Measurements from ENCODE around the gene RDX.
"Not testable (repeated sequence)": the region's sequence is repeated elsewhere in the genome, so short reads cannot be mapped to it uniquely, and the experiment has no call there.

Gene RDX

DNA sequence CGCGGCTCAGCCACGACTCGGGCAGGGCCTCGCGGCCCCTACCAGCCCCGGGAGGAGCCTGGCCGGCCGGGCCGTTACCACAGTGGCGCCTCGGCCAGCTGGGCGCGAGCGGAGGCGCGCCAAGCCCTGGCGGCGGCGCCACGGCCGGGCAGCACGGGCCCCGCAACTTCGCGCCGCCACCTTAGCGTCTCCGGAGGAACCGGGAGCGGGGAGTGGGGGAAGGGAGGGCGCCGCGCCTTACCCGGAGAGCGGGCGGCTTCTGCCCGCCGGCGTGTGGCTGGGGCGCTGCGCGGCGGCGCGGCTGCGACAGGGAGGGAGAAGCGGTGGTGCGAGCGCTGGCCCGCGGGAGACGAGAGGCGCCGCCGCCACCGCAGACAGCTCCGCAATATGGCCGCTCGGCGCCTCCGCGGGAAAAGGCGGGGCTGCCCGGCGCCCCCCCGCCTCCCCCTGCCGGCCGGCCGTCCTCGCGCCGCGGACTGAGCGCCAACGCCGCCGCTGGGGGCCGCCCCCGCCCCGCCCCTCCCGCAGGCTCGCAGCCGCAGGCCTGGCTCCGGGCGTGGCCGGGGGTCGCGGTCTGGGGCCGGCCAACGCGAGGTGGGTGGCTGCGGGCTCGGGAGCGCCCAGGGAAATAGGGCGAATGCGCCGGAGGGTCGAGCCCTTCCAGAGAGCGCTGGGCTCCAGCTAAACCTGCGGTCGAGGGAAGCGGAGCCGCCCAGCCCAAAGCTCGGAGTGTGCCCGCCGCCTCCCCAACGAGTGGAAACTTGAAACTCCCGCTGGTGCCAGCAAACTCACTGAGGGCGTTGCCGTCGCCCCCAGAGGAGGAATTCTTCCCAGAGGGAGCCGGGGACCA lies at the start of gene RDX:
Gene RDX (minus strand): TSS at position 389 of the 850 bp plus-strand sequence. CDS start 16,922 bp downstream, outside the sequence.
- DNase-seq (ENCODE audit: low spot score), result peak; percentile 93

GRCh38 chr11:110345743-110346142 lies 49.3 kb upstream of the RDX start:
- DNase-seq (ENCODE audit: low spot score), result no peak

GRCh38 chr11:110340436-110340835 lies 44.0 kb upstream of the RDX start:
- DNase-seq (ENCODE audit: low spot score), result no peak

DNA sequence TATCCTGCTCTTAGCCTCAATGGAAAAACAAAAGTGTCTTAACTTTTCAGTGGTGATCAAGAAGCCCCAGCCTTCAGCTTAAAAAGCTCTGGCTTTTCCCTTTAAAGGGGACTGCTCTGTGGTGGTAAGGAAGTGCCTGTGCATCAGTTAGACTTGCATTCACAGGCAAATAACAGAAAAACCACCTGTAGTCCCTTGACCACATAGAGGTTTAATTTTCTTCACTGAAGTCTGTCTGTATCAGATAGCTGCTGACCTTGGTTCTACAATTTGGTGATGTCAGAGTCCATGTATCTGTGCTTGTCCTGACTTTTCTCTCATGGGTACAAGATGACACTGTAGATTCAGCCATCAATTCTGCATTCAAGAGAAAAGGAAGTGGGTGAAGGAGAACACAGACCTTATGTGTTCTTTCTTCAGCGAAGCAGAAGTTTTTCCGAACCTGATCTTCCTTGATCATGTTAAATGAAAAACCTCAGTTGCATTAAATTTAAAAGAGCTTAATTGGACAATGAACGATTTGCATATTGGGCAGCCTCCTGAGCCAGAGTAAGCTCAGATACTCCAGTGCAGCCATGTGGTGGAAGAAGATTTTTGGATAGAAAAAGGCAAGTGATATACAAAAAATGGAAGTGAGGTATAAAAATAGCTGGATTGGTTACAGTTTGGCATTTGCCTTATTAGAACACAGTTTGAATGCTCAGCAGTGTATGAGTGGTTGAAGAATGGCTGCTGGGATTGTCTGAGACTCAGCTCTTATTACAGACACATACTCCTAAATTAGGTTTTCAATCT lies 43.2 kb upstream of the RDX start:
- DNase-seq (ENCODE audit: low spot score), result no peak

DNA sequence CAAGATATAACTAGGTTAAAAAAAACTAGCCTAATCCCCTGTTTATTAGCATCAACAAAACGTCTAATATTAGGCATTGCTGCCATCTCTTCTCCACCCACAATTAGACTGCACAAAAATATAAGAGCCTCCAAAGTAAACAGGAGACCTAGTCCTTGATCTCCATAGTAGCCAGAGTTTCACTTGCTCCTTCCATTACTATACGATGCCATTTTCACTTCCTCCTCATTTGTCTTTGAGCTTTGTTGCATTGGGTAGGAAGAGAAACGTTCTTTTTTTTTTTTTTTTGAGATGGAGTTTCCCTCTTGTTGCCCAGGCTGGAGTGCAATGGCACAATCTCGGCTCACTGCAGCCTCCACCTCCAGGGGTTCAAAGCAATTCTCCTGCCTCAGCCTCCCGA lies 42.3 kb upstream of the RDX start:
- no peak for DNase-seq (ENCODE audit: low spot score)

- DNase-seq (ENCODE audit: low spot score), result no peak
Measured at GRCh38 chr11:110337570-110338193, 41.3 kb upstream of the RDX start.

GRCh38 chr11:110336054-110336453 lies 39.6 kb upstream of the RDX start:
- no peak for DNase-seq (ENCODE audit: low spot score)

DNA sequence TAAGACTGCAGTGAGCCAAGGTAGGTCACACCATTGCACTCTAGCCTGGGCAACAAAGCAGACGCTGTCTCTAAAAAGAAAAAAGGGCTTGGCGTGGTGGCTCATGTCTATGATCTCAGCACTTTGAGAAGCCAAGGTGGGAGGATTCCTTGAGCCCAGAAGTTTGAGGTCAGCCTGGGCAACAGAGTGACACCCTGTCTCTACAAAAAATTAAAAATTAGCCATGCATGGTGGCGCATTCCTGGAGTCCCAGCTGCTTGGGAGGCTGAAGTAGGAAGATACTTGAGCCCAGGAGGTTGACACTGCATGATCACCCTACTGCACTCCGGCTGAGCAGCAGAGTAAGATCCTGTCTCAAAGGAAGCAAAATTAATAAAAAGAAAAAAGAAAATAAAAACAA lies 38.9 kb upstream of the RDX start:
- DNase-seq (ENCODE audit: low spot score), result no peak

DNA sequence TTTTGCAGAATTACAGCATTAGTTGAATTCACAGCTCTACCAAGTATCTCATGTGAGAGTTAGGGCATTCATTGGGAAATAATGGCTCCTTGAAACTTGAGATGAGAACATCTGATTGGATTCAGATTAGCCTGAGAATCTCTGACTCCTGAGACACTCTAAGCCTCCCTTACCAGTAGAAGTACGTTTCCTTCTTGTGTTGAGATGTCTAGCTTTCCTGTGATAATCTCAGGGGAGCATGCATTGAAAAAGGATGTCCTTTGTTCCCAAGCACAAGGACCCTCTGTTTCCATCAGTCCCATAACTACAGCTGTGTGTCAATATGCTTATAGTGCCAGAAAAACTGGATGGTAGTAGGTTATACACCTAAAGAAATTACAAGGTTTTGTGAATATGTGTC lies 35.2 kb upstream of the RDX start:
- no peak for DNase-seq (ENCODE audit: low spot score)

- no peak for DNase-seq (ENCODE audit: low spot score)
Measured at GRCh38 chr11:110329445-110329844, 33.0 kb upstream of the RDX start.

- DNase-seq (ENCODE audit: low spot score), result no peak
Measured at GRCh38 chr11:110327508-110327907, 31.1 kb upstream of the RDX start.

- no peak for DNase-seq (ENCODE audit: low spot score)
Measured at GRCh38 chr11:110323786-110324185, 27.4 kb upstream of the RDX start.

DNA sequence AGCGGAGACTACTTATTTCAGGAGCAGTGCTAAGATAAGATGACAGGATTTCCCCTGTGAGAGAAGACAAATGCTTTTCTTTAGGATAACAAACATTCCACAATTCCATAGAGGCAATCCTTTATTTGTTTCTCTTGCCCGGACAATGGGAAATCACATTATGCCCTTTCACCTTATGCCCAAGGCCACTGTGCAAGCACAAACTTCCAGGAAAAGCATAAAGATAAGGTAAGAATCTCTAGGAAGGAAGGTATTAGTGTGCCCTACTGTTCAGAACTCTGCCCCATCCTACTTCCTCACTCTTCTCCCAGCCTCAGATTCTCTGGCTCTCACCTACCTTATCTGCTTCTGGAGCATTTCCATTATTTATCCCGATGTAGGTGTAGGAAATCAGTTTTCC lies 23.1 kb upstream of the RDX start:
- no peak for DNase-seq (ENCODE audit: low spot score)

DNA sequence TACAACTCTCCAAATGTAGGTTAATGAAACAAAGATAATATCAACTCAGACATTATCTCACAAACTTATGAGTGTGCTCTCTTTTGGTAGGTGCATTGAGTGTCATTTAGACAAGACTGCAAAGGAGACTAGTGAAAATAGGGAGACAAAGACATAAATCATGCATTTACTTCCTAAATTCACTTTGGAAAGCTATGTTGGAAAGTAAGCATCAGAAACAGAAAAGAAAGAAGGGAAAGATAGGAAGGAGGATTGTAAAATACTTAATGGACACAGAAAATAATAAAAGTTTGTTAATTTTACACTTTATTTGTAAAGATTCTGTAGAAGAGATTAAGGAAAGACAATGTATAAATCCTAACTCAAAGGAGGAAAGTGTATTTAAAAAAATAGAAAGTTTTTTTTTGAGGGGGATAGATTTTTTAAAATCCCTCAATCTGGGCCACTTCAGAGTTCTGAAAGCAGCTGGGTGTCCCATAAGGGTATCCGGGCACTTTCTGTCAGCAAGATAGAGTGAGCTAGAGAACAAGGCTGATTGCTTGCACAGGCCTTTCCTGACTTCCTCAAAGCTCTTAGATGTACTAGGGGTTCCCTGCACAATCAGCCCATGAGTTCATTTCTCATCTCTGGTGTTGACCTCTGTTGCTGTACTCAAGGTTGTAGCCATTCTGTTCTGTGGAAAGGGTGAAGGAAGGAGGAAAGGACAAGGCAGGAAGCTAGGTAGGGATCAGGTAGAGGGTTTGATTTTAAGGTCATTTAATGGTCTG lies 22.4 kb upstream of the RDX start:
- DNase-seq (ENCODE audit: low spot score), result no peak

DNA sequence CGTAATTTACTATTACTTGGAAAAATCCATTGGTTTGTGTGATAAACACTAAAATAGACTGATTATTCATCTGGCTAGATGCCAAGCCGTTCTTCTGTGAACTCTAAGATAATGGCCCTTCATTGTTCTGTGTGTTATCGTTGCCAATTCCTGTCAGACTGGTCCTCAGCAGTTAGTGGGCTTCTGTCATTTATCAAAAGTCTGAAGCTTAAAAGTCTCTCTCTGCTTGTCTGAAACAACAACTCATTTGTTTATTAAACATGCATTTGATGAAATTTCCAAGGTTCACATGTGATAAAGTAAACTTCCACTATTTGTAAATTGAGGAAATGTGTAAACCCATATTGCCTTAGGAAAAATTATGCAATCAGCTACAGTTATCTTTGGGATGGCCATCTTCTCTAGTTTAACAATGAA lies 21.1 kb upstream of the RDX start:
- DNase-seq (ENCODE audit: low spot score), result no peak

- DNase-seq (ENCODE audit: low spot score), result no peak
Measured at GRCh38 chr11:110314366-110315095, 18.1 kb upstream of the RDX start.

DNA sequence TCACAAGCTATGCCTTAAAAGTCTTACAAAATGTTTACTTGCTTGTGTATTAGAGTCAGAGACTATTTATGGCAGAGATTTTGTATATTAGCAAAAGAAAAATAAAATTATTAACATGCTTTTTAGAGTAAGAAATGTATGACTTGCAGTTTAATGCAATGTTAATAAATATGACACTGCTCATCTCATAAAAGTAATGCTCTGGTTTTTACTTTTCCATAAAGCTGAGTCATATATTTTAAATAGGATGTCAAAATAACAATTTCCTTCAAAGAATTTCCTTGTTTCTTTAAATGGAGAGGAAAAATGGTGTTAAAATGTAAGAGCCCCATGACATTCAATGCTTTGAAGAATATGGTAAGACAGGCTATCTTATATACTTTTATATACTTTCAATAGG lies 16.3 kb upstream of the RDX start:
- no peak for DNase-seq (ENCODE audit: low spot score)

DNA sequence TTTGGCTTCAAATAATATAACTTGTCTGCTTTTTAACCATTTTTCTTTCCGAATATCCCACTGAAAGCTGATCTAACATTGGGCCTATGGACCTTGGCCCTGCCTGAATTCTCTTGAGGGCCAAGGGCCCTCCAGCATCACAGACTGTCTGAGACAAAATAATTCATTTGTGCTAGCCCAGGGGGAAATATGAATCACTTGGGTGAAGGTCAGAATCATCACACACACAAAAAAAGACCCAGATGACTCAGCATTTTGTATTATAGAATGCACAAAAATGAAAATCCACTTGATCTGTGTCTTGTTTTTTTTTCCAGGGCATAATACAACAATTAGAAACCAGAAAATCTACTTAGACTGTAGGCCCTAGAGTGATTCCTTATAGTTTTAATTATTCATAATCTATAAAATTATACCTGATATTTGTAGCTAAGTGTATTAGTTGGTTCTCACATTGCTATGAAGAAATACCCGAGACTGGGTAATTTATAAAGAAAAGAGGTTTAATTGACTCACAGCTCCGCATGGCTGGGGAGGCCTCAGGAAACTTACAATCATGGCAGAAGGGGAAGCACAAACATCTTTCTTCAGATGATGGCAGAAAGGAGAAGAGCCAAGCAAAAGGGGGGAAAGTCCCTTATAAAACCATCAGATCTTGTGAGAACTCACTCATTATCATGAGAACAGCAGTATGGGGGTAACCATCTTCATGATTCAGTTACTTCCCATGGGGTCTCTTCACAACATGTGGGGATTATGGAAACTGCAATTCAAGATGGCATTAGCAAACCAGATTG lies 15.6 kb upstream of the RDX start:
- no peak for DNase-seq (ENCODE audit: low spot score)

DNA sequence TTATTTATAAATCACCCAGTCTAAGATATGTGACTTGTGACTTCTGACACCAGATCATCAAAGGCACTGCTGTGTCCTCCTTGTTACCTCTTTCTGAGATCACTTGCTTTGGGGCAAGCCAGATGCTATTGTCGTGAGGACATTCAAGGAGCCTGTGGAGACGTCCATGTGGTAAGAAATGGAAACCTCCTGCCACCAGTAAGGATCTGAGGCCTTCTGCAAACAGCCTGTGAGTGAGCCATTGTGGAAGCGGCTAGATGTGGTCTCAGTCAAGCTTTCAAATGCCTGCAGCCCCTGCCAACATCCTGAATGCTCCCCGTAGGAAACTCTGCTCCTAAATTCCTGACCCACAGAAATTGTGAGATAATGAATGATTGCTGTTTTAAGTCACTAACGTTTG lies 11.7 kb upstream of the RDX start:
- no peak for DNase-seq (ENCODE audit: low spot score)

- not testable (repeated sequence) for DNase-seq (ENCODE audit: low spot score)
Measured at GRCh38 chr11:110306019-110306388, 9.6 kb upstream of the RDX start.

All from D341Med (cell line).